Neuronal stem cell (in vitro differentiated cells): ENCODE measurements around the gene VSIR.

Experiments used
- DNase-seq: peaks from one replicate; pipeline ENCODE4 v3.0.0-alpha.2; 2013; ENCODE audit warnings: low spot score
- H2AFZ ChIP-seq: one replicate; pipeline ENCODE4 v1.6.1; 2013; ENCODE audit warnings: mild to moderate bottlenecking, low read length, inconsistent platforms
- H2AK5ac ChIP-seq: 2 replicates; pipeline ENCODE4 v1.6.1; 2013; ENCODE audit warnings: low read depth, mild to moderate bottlenecking, inconsistent platforms, low read length, moderate library complexity, mixed read lengths
- H2BK120ac ChIP-seq: 2 replicates; pipeline ENCODE4 v1.6.1; 2013; ENCODE audit warnings: low read depth, mild to moderate bottlenecking, inconsistent platforms, low read length, moderate library complexity, mixed read lengths
- H2BK12ac ChIP-seq: one replicate; pipeline ENCODE4 v1.6.1; 2013; ENCODE audit warnings: low read length, inconsistent platforms
- H2BK15ac ChIP-seq: 2 replicates; pipeline ENCODE4 v1.6.1; 2013; ENCODE audit warnings: mild to moderate bottlenecking, low read length, inconsistent platforms, mixed read lengths
- H2BK5ac ChIP-seq: one replicate; pipeline ENCODE4 v1.6.1; 2013; ENCODE audit warnings: inconsistent platforms, mild to moderate bottlenecking, low read length, moderate library complexity
- H3K14ac ChIP-seq: one replicate; pipeline ENCODE4 v1.6.1; 2013; ENCODE audit warnings: low read length, inconsistent platforms
- H3K18ac ChIP-seq: 2 replicates; pipeline ENCODE4 v1.6.1; 2013; ENCODE audit warnings: low read length, inconsistent platforms
- H3K23ac ChIP-seq: 2 replicates; pipeline ENCODE4 v1.6.1; 2013; ENCODE audit warnings: low read depth, mild to moderate bottlenecking, mixed read lengths, low read length, inconsistent platforms; ENCODE audit not compliant: poor library complexity
- H3K27ac ChIP-seq: replicated peaks from 3 replicates; pipeline ENCODE4 v1.5.1; 2013; ENCODE audit warnings: low read length, inconsistent platforms
- H3K27me3 ChIP-seq, 3 experiments: 2 replicates each; pipeline ENCODE4 v1.6.1; 2013; ENCODE audit warnings: low read length in 3 of 3, mild to moderate bottlenecking in 2 of 3, inconsistent platforms in 1 of 3, low read depth in 1 of 3, mixed read lengths in 1 of 3, moderate library complexity in 1 of 3; ENCODE audit not compliant: control insufficient read depth in 3 of 3, insufficient read depth in 3 of 3
- H3K36me3 ChIP-seq, 2 donors: replicated peaks in 1 of 2; 2 replicates each; pipeline ENCODE4 v1.6.1; 2013; ENCODE audit warnings: low read length in 2 of 2; ENCODE audit not compliant: control insufficient read depth in 2 of 2, insufficient read depth in 2 of 2
- H3K4ac ChIP-seq: 2 replicates; pipeline ENCODE4 v1.6.1; 2013; ENCODE audit warnings: inconsistent platforms, mild to moderate bottlenecking, low read length, moderate library complexity
- H3K4me1 ChIP-seq, 2 donors: 1 replicate in 1 of 2; 2 replicates in 1 of 2; pipeline ENCODE4 v1.6.1; 2013; ENCODE audit warnings: low read length in 2 of 2, low read depth in 1 of 2; ENCODE audit not compliant: control insufficient read depth in 2 of 2, insufficient read depth in 1 of 2
- H3K4me2 ChIP-seq: one replicate; pipeline ENCODE4 v1.6.1; 2013; ENCODE audit warnings: mild to moderate bottlenecking, low read length, inconsistent platforms; ENCODE audit not compliant: insufficient read depth, poor library complexity, severe bottlenecking
- H3K4me3 ChIP-seq, 2 donors: 2 replicates each; pipeline ENCODE4 v1.5.1; 2013; ENCODE audit warnings: low read length in 2 of 2, mild to moderate bottlenecking in 2 of 2, inconsistent platforms in 1 of 2, moderate library complexity in 1 of 2
- H3K79me1 ChIP-seq: one replicate; pipeline ENCODE4 v1.6.1; 2013; ENCODE audit warnings: low read depth, mild to moderate bottlenecking, inconsistent platforms, low read length, moderate library complexity
- H3K9ac ChIP-seq: one replicate; pipeline ENCODE4 v1.6.1; 2013; ENCODE audit warnings: mild to moderate bottlenecking, low read depth, low read length, inconsistent platforms; ENCODE audit not compliant: poor library complexity
- H3K9me3 ChIP-seq, 2 donors: replicated peaks in 1 of 2; 2 replicates each; pipeline versions ENCODE3 to v1.6.1; 2013; ENCODE audit warnings: low read length in 2 of 2, mild to moderate bottlenecking in 2 of 2, inconsistent platforms in 1 of 2, low read depth in 1 of 2, mixed read lengths in 1 of 2, moderate library complexity in 1 of 2; ENCODE audit not compliant: control insufficient read depth in 2 of 2, insufficient read depth in 1 of 2
- H4K8ac ChIP-seq: one replicate; pipeline ENCODE4 v1.6.1; 2013; ENCODE audit warnings: low read depth, mild to moderate bottlenecking, inconsistent platforms, low read length, moderate library complexity
- H4K91ac ChIP-seq: one replicate; pipeline ENCODE4 v1.6.1; 2013; ENCODE audit warnings: low read length, low read depth, mild to moderate bottlenecking, inconsistent platforms; ENCODE audit not compliant: poor library complexity
- WGBS, 2 donors: extraction: QIAGEN DNeasy Blood & Tissue Kit; methylation state at CpG; one replicate each; pipeline ENCODE4 v1.1.7; 2013; ENCODE audit warnings: missing lambda C conversion rate in 2 of 2, mixed read lengths in 1 of 2; ENCODE audit not compliant: insufficient read length in 2 of 2, insufficient replicate concordance in 1 of 2; ENCODE audit errors: extremely low coverage in 2 of 2; 5-methylcytosine and 5-hydroxymethylcytosine counted together

VSIR gene

DNA sequence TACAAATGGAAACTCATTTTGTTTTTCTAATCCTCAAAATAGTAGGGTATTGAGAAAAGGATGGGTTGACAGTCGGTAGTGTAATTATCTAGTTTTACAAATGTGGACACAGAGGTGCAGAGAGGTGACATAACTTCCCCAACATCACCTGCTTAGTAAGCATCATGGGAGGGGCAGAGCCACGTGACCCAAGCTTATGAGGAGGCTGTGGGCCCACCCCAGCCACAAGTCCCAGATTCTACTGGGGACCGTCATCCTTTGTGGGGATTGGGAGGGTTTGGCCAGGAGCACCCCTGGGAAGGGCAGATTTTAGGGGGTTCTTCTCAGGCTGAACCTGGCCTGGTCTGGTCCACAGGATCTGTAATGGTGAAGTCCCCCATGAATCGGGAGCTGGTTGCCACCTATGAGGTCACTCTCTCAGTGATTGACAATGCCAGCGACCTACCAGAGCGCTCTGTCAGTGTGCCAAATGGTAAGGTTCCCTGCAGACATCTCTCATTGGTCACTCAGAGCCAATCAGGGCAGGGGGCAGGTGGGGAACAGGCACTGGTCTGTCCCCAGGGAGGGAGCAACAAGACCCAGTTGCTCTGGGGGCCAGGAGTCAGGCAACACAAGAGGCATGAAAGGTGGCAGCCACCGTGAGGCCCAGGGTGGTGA, 23.6 kb upstream of the VSIR start:
- Histone ChIP-seq H3K4ac (no peak overlapping the region), H3K4me1 (no peaks in the 10 kb centered on the region), H3K4me3 (no peak overlapping the region), H3K23ac (no peak overlapping the region), H3K4me2 (no peak overlapping the region), H4K8ac (no peak overlapping the region), H3K9me3 (no peaks in the 10 kb centered on the region), H3K79me1 (no peaks in the 10 kb centered on the region), H3K9ac (no peak overlapping the region), H3K18ac (no peak overlapping the region), H3K27me3 (no peaks in the 10 kb centered on the region), H3K36me3 (no peaks in the 10 kb centered on the region), H3K14ac (no peak overlapping the region), H2BK15ac (no peak overlapping the region), H3K27ac (no peak overlapping the region), H2AK5ac (no peak overlapping the region), H2AFZ (no peak overlapping the region), H2BK12ac (no peak overlapping the region), H4K91ac (no peak overlapping the region), H2BK120ac (no peak overlapping the region), H2BK5ac (no peak overlapping the region)
- WGBS, 2 donors: no CpG with 5 or more reads among the region's 7 CpGs
- DNase-seq: no peak

- no peaks in the 10 kb centered on the region for H3K36me3 ChIP-seq
- no peak overlapping the region for H2BK12ac ChIP-seq
- H3K27me3 ChIP-seq: no peaks in the 10 kb centered on the region
- no peak overlapping the region for H3K23ac ChIP-seq
- H3K14ac ChIP-seq: no peak overlapping the region
- no peak overlapping the region for H4K8ac ChIP-seq
- H3K4ac ChIP-seq: no peak overlapping the region
- H2BK15ac ChIP-seq: no peak overlapping the region
- no CpG with 5 or more reads among the region's 2 CpGs for WGBS, 2 donors
- no peaks in the 10 kb centered on the region for H3K4me1 ChIP-seq
- no peaks in the 10 kb centered on the region for H3K79me1 ChIP-seq
- peak; percentile 49 for DNase-seq
- H3K9ac ChIP-seq: no peak overlapping the region
- H3K9me3 ChIP-seq: no peaks in the 10 kb centered on the region
- H3K18ac ChIP-seq: no peak overlapping the region
- no peak overlapping the region for H2BK120ac ChIP-seq
- H4K91ac ChIP-seq: no peak overlapping the region
- H3K4me3 ChIP-seq: no peak overlapping the region
- no peak overlapping the region for H2AK5ac ChIP-seq
- H3K4me2 ChIP-seq: no peak overlapping the region
- no peak overlapping the region for H2AFZ ChIP-seq
- H3K27ac ChIP-seq: no peak overlapping the region
- no peak overlapping the region for H2BK5ac ChIP-seq
These were observed 21.9 kb upstream of the VSIR start for GRCh38 chr10:71795248-71795647.

DNA sequence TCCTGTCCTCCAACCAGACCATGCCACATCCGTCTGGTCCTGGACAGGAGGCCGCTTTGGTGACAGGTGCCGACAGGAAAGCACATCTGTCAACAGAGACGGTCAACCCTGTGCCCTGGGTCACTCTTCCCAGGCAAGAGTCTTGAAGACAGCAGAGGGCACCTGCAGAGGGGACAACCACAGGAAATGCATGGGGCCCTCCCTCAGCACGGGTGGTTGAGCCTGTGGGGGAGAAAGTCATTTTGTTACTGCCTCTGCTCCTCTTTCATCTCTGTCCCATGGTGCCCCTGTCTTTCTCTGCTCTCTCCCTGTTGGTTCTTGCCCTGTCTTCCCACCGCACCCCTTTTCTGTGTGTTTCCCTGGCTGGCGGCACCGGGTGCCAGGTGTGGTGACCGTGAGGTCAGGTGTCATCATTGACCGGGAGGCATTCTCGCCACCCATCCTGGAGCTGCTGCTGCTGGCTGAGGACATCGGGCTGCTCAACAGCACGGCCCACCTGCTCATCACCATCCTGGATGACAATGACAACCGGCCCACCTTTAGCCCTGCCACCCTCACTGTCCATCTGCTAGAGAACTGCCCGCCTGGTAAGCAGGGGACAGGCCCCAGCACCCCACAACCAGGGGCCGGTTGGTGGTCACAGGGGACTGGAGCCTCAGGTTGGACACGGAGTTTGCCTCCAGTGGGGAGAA, 17.6 kb upstream of the VSIR start:
- H3K14ac ChIP-seq: peak overlapping the region; percentile 64
- H3K18ac ChIP-seq: peak overlapping the region; percentile 72
- H3K79me1 ChIP-seq: no peaks in the 10 kb centered on the region
- no peak overlapping the region for H2BK120ac ChIP-seq
- H3K23ac ChIP-seq: peak overlapping the region; percentile 31
- no peaks in the 10 kb centered on the region for H3K27me3 ChIP-seq
- no CpG with 5 or more reads among the region's 17 CpGs for WGBS, 2 donors
- no peak overlapping the region for H2BK5ac ChIP-seq
- no peaks in the 10 kb centered on the region for H3K4me1 ChIP-seq
- H2AFZ ChIP-seq: no peak overlapping the region
- no peak overlapping the region for H3K27ac ChIP-seq
- H4K8ac ChIP-seq: no peak overlapping the region
- no peaks in the 10 kb centered on the region for H3K9me3 ChIP-seq
- H2AK5ac ChIP-seq: no peak overlapping the region
- H4K91ac ChIP-seq: no peak overlapping the region
- no peak overlapping the region for H3K4me3 ChIP-seq
- no peak overlapping the region for H3K4me2 ChIP-seq
- DNase-seq: no peak
- H2BK15ac ChIP-seq: no peak overlapping the region
- no peak overlapping the region for H2BK12ac ChIP-seq
- H3K9ac ChIP-seq: no peak overlapping the region
- H3K4ac ChIP-seq: no peak overlapping the region
- no peaks in the 10 kb centered on the region for H3K36me3 ChIP-seq

GRCh38 chr10:71789871-71790270, 16.6 kb upstream of the VSIR start:
- Histone ChIP-seq H4K8ac (peak overlapping the region; percentile 92), H2BK15ac (no peak overlapping the region), H2AFZ (no peak overlapping the region), H3K23ac (peak overlapping the region; percentile 10), H3K79me1 (no peaks in the 10 kb centered on the region), H3K4me1 (no peaks in the 10 kb centered on the region), H3K4me3 (no peak overlapping the region), H3K18ac (no peak overlapping the region), H4K91ac (no peak overlapping the region), H3K9me3 (no peaks in the 10 kb centered on the region), H3K27ac (no peak overlapping the region), H3K4me2 (no peak overlapping the region), H3K9ac (no peak overlapping the region), H2BK12ac (no peak overlapping the region), H2BK120ac (no peak overlapping the region), H2AK5ac (no peak overlapping the region), H2BK5ac (no peak overlapping the region), H3K36me3 (no peaks in the 10 kb centered on the region), H3K14ac (no peak overlapping the region), H3K27me3 (no peaks in the 10 kb centered on the region), H3K4ac (no peak overlapping the region)
- no peak for DNase-seq
- WGBS, 2 donors: no CpG with 5 or more reads among the region's 10 CpGs
